Measurements from ENCODE around the gene MAP4. TPM values are rescaled to one million over a fixed set of nuclear protein-coding genes. Genes with fewer than 3 reads are reported as not detected.

MAP4 gene
- total and polyA plus RNA-seq, 4 donors: 110 to 467 (median 266) TPM

GRCh38 chr3:47877290-47877689 is 138.9 kb downstream of the MAP4 start:
- no peaks in the 10 kb centered on the region for H3K9me3 ChIP-seq (ENCODE audit: control insufficient read depth, low read length)
- DNase-seq (no peak), ATAC-seq (ENCODE audit: low FRiP score) (no peak)
- H3K4me1 ChIP-seq (ENCODE audit: control insufficient read depth in 1 of 2, insufficient read depth in 2 of 2, low read length in 2 of 2): no peaks in the 10 kb centered on the region
- H3K36me3 ChIP-seq (ENCODE audit: control insufficient read depth in 1 of 2, insufficient read depth in 2 of 2, low read length in 1 of 2): peaks cover 1 to 7% of the 10 kb centered on the region in 2 donors
- H3K4me3 ChIP-seq (ENCODE audit: low read length in 2 of 2): no peak overlapping the region
- H3K27ac ChIP-seq (ENCODE audit: low read depth in 1 of 2, low read length in 2 of 2): peak overlapping the region in 1 of 2 donors; percentile 54
- WGBS, 2 donors: 52 to 58% methylated on average over 3 of the region's 3 CpGs
- intact Hi-C loops (cut with DNase I): no loop called here
- H3K27me3 ChIP-seq (ENCODE audit: control insufficient read depth in 1 of 2, insufficient read depth in 2 of 2, low read length in 1 of 2): no peaks in the 10 kb centered on the region

DNA sequence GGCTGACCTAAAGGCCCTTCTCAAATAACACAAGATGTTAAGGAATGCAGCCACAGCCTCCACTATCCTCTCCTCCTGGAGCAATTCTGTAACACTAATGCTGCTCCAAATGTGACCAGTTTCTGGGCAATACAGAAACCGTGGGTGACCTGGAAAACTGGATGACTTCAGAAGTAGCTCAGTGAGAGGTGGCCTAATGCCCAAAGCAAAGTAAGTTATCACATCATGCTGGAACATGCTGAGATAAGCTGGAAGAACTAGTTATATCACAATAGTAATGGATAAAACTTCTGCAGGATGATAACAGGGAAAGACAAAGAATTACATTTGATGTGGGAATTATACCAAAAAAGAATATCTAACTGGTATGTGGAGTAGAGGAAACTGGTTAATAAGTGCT is 141.3 kb downstream of the MAP4 start:
- Histone ChIP-seq H3K27me3 (ENCODE audit: control insufficient read depth in 1 of 2, insufficient read depth in 2 of 2, low read length in 1 of 2) (no peaks in the 10 kb centered on the region), H3K4me3 (ENCODE audit: low read length in 2 of 2) (no peak overlapping the region), H3K36me3 (ENCODE audit: control insufficient read depth in 1 of 2, insufficient read depth in 2 of 2, low read length in 1 of 2) (peaks cover 11 to 13% of the 10 kb centered on the region in 2 donors), H3K27ac (ENCODE audit: low read depth in 1 of 2, low read length in 2 of 2) (no peak overlapping the region), H3K4me1 (ENCODE audit: control insufficient read depth in 1 of 2, insufficient read depth in 2 of 2, low read length in 2 of 2) (no peaks in the 10 kb centered on the region), H3K9me3 (ENCODE audit: control insufficient read depth, low read length) (no peaks in the 10 kb centered on the region)
- ATAC-seq (ENCODE audit: low FRiP score): no peak
- no peak for DNase-seq
- WGBS, 2 donors: 8 to 11% methylated on average over 1 of the region's 1 CpG
- intact Hi-C loops (cut with DNase I): no loop called here

GRCh38 chr3:47874438-47874837 is 141.8 kb downstream of the MAP4 start:
- H3K9me3 ChIP-seq (ENCODE audit: control insufficient read depth, low read length): no peaks in the 10 kb centered on the region
- 97 to 100% methylated on average over 2 of the region's 2 CpGs for WGBS, 2 donors
- intact Hi-C loops (cut with DNase I): no loop called here
- H3K4me1 ChIP-seq (ENCODE audit: control insufficient read depth in 1 of 2, insufficient read depth in 2 of 2, low read length in 2 of 2): no peaks in the 10 kb centered on the region
- H3K36me3 ChIP-seq (ENCODE audit: control insufficient read depth in 1 of 2, insufficient read depth in 2 of 2, low read length in 1 of 2): peaks cover 11 to 15% of the 10 kb centered on the region in 2 donors
- no peak for ATAC-seq (ENCODE audit: low FRiP score)
- H3K27ac ChIP-seq (ENCODE audit: low read depth in 1 of 2, low read length in 2 of 2): no peak overlapping the region
- no peak overlapping the region for H3K4me3 ChIP-seq (ENCODE audit: low read length in 2 of 2)
- DNase-seq: no peak
- no peaks in the 10 kb centered on the region for H3K27me3 ChIP-seq (ENCODE audit: control insufficient read depth in 1 of 2, insufficient read depth in 2 of 2, low read length in 1 of 2)

- H3K4me1 ChIP-seq (ENCODE audit: control insufficient read depth in 1 of 2, insufficient read depth in 2 of 2, low read length in 2 of 2): no peaks in the 10 kb centered on the region
- no peaks in the 10 kb centered on the region for H3K9me3 ChIP-seq (ENCODE audit: control insufficient read depth, low read length)
- no peaks in the 10 kb centered on the region for H3K27me3 ChIP-seq (ENCODE audit: control insufficient read depth in 1 of 2, insufficient read depth in 2 of 2, low read length in 1 of 2)
- H3K27ac ChIP-seq (ENCODE audit: low read depth in 1 of 2, low read length in 2 of 2): no peak overlapping the region
- H3K36me3 ChIP-seq (ENCODE audit: control insufficient read depth in 1 of 2, insufficient read depth in 2 of 2, low read length in 1 of 2): peaks cover 11 to 20% of the 10 kb centered on the region in 2 donors
- ATAC-seq (ENCODE audit: low FRiP score): no peak
- WGBS, 2 donors: 71 to 72% methylated on average over 4 of the region's 4 CpGs
- DNase-seq: no peak
- intact Hi-C loops (cut with DNase I): no loop called here
- H3K4me3 ChIP-seq (ENCODE audit: low read length in 2 of 2): no peak overlapping the region
These were observed 143.3 kb downstream of the MAP4 start for GRCh38 chr3:47872916-47873315.

DNA sequence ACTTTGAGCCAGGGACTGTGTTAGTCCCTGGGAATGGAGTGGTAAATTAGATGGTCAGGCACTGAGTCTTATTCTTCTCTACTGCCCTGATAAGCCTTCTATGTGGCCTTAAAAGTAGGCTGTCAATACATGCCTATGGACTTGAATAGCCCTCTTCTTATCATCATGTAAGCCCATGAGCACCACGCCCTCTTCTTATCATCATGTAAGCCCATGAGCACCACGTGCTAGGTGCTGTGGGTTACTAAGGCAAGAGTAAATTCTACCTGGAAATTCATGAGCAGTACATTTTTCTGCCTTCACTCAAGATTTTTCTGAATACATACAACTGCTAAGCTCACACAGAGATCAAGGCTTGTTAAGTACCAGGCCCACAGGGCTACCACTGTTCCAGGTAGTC is 144.8 kb downstream of the MAP4 start:
- DNase-seq: no peak
- no peaks in the 10 kb centered on the region for H3K27me3 ChIP-seq (ENCODE audit: control insufficient read depth in 1 of 2, insufficient read depth in 2 of 2, low read length in 1 of 2)
- intact Hi-C loops (cut with DNase I): no loop called here
- 91 to 95% methylated on average over 2 of the region's 2 CpGs for WGBS, 2 donors
- no peak for ATAC-seq (ENCODE audit: low FRiP score)
- H3K36me3 ChIP-seq (ENCODE audit: control insufficient read depth in 1 of 2, insufficient read depth in 2 of 2, low read length in 1 of 2): peaks cover 11 to 23% of the 10 kb centered on the region in 2 donors
- H3K4me1 ChIP-seq (ENCODE audit: control insufficient read depth in 1 of 2, insufficient read depth in 2 of 2, low read length in 2 of 2): no peaks in the 10 kb centered on the region
- H3K9me3 ChIP-seq (ENCODE audit: control insufficient read depth, low read length): no peaks in the 10 kb centered on the region
- no peak overlapping the region for H3K4me3 ChIP-seq (ENCODE audit: low read length in 2 of 2)
- H3K27ac ChIP-seq (ENCODE audit: low read depth in 1 of 2, low read length in 2 of 2): no peak overlapping the region

DNA sequence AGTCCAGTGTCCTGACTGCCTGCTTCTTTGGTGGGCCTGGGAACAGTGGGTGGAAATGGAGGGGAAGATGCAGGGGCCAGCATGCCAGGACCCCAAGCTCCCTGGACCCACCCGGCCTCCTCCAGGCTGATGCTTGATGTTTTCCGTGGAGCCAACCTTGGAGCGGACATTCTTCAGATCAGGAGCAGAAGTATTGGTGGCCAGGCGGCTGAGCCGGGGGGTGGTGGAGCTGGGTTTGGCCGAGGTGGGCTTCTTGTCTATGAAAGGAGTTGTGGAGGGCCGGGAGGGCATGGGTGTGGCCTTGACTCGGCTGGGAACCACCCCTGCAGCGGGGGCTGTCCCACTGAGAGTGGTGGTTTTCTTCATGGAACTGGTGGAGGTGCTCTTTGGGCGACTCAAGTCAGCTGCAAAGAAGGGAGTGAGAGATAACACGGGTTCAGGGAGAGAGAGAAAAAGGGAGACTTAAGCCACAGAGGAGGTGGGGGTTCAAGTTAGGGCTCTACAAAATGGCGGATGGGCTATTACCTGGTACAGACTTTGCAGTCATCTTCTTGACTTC is 145.4 kb downstream of the MAP4 start:
- H3K36me3 ChIP-seq (ENCODE audit: control insufficient read depth in 1 of 2, insufficient read depth in 2 of 2, low read length in 1 of 2): peaks cover 11 to 23% of the 10 kb centered on the region in 2 donors
- peak in 1 of 2 donors; percentile 15 for DNase-seq
- 90 to 91% methylated on average over 12 of the region's 12 CpGs for WGBS, 2 donors

DNA sequence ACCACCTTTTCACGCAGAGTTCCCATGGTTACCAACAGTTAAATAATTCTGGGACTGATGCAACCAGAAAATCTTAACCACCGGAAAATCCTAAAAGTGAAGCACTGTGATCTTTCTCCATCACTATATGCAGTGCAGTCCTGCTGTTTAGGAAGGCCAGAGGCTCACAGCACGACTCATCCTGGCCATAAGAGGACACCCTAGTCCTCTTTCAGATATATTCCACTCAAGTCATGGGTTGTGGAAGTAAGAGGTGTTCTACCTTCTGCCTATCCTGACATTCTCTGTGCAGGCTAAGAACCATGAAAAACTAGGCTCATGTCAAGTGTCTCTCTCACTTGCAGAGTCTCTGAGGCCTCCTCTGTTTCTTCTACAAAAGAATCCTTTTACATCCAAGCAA is 146.1 kb downstream of the MAP4 start:
- H3K27me3 ChIP-seq (ENCODE audit: control insufficient read depth in 1 of 2, insufficient read depth in 2 of 2, low read length in 1 of 2): no peaks in the 10 kb centered on the region
- ATAC-seq (ENCODE audit: low FRiP score) (no peak), DNase-seq (no peak)
- no peaks in the 10 kb centered on the region for H3K9me3 ChIP-seq (ENCODE audit: control insufficient read depth, low read length)
- intact Hi-C loops (cut with DNase I): no loop called here
- 79 to 80% methylated on average over 3 of the region's 3 CpGs for WGBS, 2 donors
- H3K27ac ChIP-seq (ENCODE audit: low read depth in 1 of 2, low read length in 2 of 2): no peak overlapping the region
- no peak overlapping the region for H3K4me3 ChIP-seq (ENCODE audit: low read length in 2 of 2)
- H3K4me1 ChIP-seq (ENCODE audit: control insufficient read depth in 1 of 2, insufficient read depth in 2 of 2, low read length in 2 of 2): no peaks in the 10 kb centered on the region
- H3K36me3 ChIP-seq (ENCODE audit: control insufficient read depth in 1 of 2, insufficient read depth in 2 of 2, low read length in 1 of 2): peaks cover 8 to 26% of the 10 kb centered on the region in 2 donors

More for the DNA sequence above, 145.4 kb downstream of the MAP4 start:
- H3K27me3 ChIP-seq (ENCODE audit: control insufficient read depth in 1 of 2, insufficient read depth in 2 of 2, low read length in 1 of 2): no peaks in the 10 kb centered on the region
- no peak for ATAC-seq (ENCODE audit: low FRiP score)
- no peak overlapping the region for H3K4me3 ChIP-seq (ENCODE audit: low read length in 2 of 2)
- no peak overlapping the region for H3K27ac ChIP-seq (ENCODE audit: low read depth in 1 of 2, low read length in 2 of 2)
- no peaks in the 10 kb centered on the region for H3K9me3 ChIP-seq (ENCODE audit: control insufficient read depth, low read length)
- intact Hi-C loops (cut with DNase I): no loop called here
- H3K4me1 ChIP-seq (ENCODE audit: control insufficient read depth in 1 of 2, insufficient read depth in 2 of 2, low read length in 2 of 2): no peaks in the 10 kb centered on the region

GRCh38 chr3:47868306-47868705 is 147.9 kb downstream of the MAP4 start:
- Histone ChIP-seq H3K27ac (ENCODE audit: low read depth in 1 of 2, low read length in 2 of 2) (no peak overlapping the region), H3K36me3 (ENCODE audit: control insufficient read depth in 1 of 2, insufficient read depth in 2 of 2, low read length in 1 of 2) (peaks cover 5 to 26% of the 10 kb centered on the region in 2 donors)
- 92 to 93% methylated on average over 2 of the region's 2 CpGs for WGBS, 2 donors

GRCh38 chr3:47867451-47868044 is 148.7 kb downstream of the MAP4 start:
- Histone ChIP-seq H3K4me1 (ENCODE audit: control insufficient read depth in 1 of 2, insufficient read depth in 2 of 2, low read length in 2 of 2) (no peaks in the 10 kb centered on the region), H3K27me3 (ENCODE audit: control insufficient read depth in 1 of 2, insufficient read depth in 2 of 2, low read length in 1 of 2) (no peaks in the 10 kb centered on the region), H3K9me3 (ENCODE audit: control insufficient read depth, low read length) (no peaks in the 10 kb centered on the region), H3K4me3 (ENCODE audit: low read length in 2 of 2) (no peak overlapping the region), H3K36me3 (ENCODE audit: control insufficient read depth in 1 of 2, insufficient read depth in 2 of 2, low read length in 1 of 2) (peaks cover 5 to 26% of the 10 kb centered on the region in 2 donors), H3K27ac (ENCODE audit: low read depth in 1 of 2, low read length in 2 of 2) (peak overlapping the region in 1 of 2 donors; percentile 69)
- ATAC-seq (ENCODE audit: low FRiP score) (no peak), DNase-seq (peak in 1 of 2 donors; percentile 55)
- WGBS, 2 donors: 48 to 54% methylated on average over 8 of the region's 8 CpGs
- intact Hi-C loops (cut with DNase I): no loop called here

More at GRCh38 chr3:47868306-47868705, 147.9 kb downstream of the MAP4 start:
- DNase-seq (peak in 1 of 2 donors; percentile 12), ATAC-seq (ENCODE audit: low FRiP score) (no peak)
- intact Hi-C loops (cut with DNase I): no loop called here
- Histone ChIP-seq H3K9me3 (ENCODE audit: control insufficient read depth, low read length) (no peaks in the 10 kb centered on the region), H3K4me1 (ENCODE audit: control insufficient read depth in 1 of 2, insufficient read depth in 2 of 2, low read length in 2 of 2) (no peaks in the 10 kb centered on the region), H3K27me3 (ENCODE audit: control insufficient read depth in 1 of 2, insufficient read depth in 2 of 2, low read length in 1 of 2) (no peaks in the 10 kb centered on the region), H3K4me3 (ENCODE audit: low read length in 2 of 2) (no peak overlapping the region)
